ENCODE data around the gene HES2.
"Not testable (repeated sequence)": the region's sequence is repeated elsewhere in the genome, so short reads cannot be mapped to it uniquely, and the experiment has no call there.

HES2 gene

GRCh38 chr1:6384135-6384534 is 35.6 kb downstream of the HES2 start:
- no peak for FAIRE-seq

- no peak for FAIRE-seq
These were observed 39.7 kb downstream of the HES2 start for GRCh38 chr1:6380037-6380436.

GRCh38 chr1:6378096-6378746 is 41.5 kb downstream of the HES2 start:
- FAIRE-seq = no peak

- FAIRE-seq = no peak
These were observed 45.6 kb downstream of the HES2 start for GRCh38 chr1:6373961-6374720.

DNA sequence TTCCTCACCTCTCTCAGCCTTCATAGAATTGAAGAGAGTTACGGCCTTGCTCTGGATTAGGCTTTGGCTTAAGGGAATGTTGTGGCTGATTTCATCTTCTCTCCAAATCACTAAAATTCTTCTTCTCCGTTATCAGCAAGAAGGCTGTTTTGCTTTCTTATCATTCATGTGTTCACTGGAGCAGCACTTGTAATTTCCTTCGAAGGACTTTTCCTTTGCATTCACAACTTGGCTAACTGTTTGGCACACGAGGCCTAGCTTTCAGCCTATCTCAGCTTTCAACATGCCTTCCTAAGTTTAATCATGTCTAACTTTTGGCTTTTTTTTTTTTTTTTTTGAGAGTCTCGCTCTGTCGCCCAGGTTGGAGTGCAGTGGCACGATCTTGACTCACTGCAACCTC is 47.5 kb downstream of the HES2 start:
- not testable (repeated sequence) for FAIRE-seq

DNA sequence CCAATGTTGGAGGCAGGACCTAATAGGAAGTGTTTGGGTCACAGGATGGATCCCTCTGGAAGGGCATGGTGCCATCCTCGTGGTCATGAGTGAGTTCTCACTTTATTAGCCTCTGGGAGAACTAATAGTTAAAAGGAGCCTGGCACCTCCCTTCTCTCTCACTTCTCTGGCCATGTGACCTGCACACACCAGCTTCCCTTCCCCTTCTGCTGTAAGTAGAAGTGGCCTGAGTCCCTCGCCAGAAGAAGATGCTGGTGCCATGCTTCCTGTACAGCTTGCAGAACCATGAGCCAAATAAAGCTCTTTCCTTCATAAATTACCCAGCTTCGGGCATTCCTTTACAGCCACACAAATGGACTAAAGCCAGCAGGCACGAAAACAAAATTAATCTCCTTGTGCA is 49.7 kb downstream of the HES2 start:
- FAIRE-seq = no peak

DNA sequence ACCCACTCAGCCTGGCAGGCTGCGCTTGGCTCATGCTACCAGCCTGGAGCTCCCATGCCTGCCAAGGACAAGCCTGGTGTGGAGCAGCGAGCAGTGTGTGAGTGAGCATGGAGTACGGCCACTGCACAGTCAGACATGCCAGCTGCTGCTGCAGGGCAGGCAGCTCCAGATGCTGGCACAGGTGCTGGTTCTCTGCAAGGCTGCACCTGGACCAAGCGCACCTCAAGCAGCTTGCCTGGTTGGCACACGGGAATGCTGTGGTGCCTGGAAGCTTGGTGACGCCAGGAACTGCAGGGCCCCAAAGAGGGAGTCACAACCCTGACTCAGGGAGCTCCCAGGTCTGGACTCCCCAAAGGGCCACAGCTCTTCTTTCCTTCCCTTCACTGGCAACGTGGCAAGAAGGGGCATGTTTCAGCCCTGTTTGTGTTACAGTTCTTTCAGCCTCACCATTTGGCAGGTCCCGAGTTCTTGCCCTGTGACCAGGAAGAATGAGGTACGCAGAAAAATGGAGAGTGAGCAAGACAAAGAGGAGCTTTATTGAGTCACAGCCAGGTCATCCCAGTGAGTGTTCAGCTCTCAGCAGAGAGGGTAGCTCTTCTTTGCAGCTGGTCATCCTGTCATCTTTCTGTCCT is 52.2 kb downstream of the HES2 start:
- FAIRE-seq = no peak

DNA sequence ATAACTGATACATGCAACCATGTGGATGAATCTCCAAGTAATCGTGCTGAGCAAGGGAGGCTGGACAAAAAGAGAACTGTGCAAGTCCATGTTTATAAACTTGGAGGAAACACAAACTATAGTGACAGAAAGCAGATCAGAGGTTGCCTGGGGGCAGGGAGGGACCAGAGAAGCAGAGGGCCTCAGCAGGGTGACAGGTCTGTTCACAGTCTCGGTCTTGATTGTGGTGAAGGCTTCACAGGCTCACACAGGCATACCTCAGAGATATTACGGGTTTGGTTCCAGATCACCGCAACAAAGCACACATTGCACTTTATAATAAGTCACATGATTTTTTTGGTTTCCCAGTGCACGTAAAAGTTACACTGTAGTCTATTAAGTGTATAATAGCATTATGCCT is 54.7 kb downstream of the HES2 start:
- no peak for FAIRE-seq

DNA sequence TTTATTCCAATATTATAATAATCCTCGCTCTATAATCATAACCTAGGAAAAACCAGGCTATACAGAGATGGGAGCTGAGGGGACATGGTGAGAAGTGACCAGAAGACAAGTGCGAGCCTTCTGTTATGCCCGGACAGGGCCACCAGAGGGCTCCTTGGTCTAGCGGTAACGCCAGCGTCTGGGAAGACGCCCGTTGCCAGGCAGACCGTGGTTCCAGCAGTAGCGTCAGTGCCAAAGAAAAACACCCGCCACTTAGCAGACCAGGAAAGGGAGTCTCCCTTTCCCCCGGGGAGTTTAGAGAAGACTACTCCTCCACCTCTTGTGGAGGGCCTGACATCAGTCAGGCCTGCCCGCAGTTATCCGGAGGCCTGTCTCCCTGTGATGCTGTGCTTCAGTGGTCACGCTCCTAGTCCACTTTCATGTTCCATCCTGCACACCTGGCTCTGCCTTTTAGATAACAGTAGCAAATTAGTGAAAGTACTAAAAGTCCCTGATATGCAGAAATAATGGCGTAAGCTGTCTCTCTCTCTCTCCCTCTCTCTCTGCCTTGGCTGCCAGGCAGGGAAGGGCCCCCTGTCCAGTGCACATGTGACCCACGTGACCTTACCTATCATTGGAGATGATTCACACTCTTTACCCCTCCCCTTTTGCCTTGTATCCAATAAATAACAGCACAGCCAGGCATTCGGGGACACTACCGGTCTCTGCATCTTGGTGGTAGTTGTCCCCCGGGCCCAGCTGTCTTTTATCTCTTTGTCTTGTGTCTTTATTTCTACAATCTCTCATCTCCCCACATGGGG is 56.4 kb downstream of the HES2 start:
- FAIRE-seq = not testable (repeated sequence)

Data from islet of Langerhans (tissue), 1 donor.